ENCODE measurements around the gene REC8. TPM values are rescaled to one million over a fixed set of nuclear protein-coding genes. Genes with fewer than 3 reads are reported as not detected.
A peak's percentile ranks its signal among the peaks of the same experiment; 100 is the strongest.

REC8 gene
- total RNA-seq, 3 donors from 2014 or later: 14.9 to 17.0 (median 16.8) TPM

DNA sequence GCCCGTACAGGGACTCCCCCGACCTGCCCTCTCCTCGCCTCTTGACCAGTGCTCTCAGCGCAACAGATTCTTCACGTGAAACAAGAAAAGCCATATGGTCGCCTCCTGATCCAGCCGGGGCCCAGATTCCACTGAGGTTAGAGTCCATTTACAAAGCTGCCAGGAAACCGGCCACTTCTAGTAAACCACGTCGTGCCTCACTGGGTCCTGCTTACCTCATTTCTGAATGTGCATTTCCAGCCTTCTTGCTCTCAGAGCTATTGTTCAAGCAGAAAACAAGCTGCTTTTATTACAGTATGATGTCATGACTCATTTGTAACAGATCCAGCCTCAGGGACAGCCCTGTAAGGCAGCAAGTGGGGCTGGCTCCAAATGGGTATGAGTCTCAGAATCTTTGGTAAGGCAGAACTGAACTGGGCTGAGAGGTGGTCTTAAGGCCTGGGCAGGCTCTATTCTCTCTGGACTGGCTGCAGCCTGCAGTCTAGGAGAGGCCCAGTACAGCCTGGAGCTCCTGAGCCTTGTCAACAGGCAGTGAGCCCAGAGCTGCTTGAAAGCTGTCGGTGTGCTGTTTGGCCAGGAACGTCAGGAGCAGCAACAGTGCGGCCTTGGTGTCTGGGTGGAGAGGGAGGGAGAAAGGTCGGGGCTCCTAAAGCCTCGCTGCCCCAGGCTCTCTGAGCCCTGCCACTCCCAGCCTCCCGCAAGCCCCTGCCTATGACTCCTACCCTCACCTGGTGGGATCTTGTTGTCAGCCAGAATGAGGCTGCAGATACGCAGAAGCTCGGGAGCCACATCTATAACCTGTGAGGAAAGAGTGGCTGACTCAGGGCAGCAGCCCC, 8.3 kb downstream of the REC8 start:
- no peaks in the 10 kb centered on the region for H3K9me3 ChIP-seq
- no peak overlapping the region for H3K4me3 ChIP-seq
- peak; percentile 5 for ATAC-seq
- H3K36me3 ChIP-seq (ENCODE audit: low read depth): no peaks in the 10 kb centered on the region
- TF ChIP-seq, protein P1, sequence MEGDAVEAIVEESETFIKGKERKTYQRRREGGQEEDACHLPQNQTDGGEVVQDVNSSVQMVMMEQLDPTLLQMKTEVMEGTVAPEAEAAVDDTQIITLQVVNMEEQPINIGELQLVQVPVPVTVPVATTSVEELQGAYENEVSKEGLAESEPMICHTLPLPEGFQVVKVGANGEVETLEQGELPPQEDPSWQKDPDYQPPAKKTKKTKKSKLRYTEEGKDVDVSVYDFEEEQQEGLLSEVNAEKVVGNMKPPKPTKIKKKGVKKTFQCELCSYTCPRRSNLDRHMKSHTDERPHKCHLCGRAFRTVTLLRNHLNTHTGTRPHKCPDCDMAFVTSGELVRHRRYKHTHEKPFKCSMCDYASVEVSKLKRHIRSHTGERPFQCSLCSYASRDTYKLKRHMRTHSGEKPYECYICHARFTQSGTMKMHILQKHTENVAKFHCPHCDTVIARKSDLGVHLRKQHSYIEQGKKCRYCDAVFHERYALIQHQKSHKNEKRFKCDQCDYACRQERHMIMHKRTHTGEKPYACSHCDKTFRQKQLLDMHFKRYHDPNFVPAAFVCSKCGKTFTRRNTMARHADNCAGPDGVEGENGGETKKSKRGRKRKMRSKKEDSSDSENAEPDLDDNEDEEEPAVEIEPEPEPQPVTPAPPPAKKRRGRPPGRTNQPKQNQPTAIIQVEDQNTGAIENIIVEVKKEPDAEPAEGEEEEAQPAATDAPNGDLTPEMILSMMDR (IDR thresholded peaks at IDR 0.05): no peak
- H3K4me1 ChIP-seq (ENCODE audit: low read depth): no peaks in the 10 kb centered on the region
- no peak for DNase-seq
- intact Hi-C loops (cut with DNase I, micrococcal nuclease): no loop called here

DNA sequence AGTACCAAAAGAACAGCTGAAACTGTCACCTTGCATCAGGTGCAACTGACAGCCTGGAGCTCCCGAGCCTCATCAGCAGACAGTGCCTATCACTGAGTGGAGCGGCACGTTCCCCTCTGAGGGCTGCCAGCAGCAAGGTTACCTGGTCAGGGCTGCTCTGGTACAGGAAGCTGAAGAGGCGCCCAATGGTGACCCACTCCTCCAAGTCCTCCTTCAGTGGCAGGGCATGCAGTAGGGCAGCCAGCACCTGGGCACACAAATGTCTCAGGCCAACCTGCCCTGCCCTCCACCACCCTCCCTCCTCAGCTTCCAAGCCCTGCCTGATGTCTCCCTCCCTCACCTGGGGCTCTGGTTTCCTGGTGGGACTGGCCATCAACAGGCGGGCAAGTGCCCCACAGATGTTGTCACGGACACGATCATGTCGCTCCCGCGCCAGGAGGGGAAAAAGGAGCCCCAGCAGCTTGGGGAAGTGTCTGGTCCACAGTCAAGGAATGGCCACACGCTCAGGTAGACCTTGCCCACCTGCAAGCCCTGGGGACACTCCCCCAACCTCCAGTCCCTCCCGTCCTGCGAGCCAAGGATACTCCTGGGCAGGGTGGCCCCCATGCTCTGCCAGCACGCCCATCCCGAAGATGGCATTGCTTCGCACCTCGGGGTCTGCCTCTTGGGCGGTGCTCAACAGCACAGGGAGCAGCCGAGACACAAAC, 9.6 kb downstream of the REC8 start:
- H3K36me3 ChIP-seq (ENCODE audit: low read depth): no peaks in the 10 kb centered on the region
- H3K4me3 ChIP-seq: no peak overlapping the region
- intact Hi-C loops (cut with DNase I, micrococcal nuclease): no loop called here
- TF ChIP-seq, protein P1 (IDR thresholded peaks at IDR 0.05): no peak
- H3K9me3 ChIP-seq: no peaks in the 10 kb centered on the region
- no peak for DNase-seq
- H3K4me1 ChIP-seq (ENCODE audit: low read depth): no peaks in the 10 kb centered on the region
- ATAC-seq: no peak

DNA sequence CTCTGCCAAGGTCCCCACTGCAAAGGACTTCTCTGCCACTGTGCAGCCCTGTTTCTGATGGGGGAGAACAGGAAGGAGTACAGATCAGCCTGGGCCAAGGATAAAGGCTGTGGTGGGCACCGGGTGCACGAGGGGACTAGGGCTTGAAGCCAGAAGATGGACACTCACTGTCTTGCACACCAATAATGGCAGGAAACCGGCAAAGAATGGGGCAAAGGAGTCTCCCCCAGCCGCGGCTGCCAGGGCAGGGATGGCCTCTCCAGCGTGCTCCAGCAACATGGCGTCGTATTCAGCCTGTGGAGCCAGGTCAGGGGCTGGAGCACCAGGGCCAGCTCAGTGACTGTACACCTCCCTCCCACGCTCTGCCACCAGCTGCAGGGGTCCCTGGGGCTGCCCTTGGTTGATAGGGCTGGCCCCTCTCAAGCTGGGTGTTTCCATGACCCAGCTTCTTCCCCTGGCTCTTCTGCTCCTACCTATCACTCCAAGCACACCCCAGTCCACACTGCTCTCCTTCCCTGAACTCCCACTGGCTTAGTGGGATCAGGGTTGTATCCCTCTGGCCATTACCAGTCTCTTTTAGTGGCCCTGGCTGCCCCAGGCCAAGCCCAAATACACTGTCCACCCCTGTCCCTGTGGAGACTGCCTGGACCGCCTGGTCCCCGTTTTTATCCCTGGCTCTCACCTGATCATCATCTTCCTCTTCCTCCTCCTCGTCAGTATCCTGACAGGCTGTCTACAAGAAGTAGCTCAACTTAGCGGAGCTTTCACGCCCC, 10.4 kb downstream of the REC8 start:
- intact Hi-C loops (cut with DNase I, micrococcal nuclease): no loop called here
- ATAC-seq (no peak), DNase-seq (no peak)
- Histone ChIP-seq H3K4me3 (no peak overlapping the region), H3K9me3 (no peaks in the 10 kb centered on the region), H3K36me3 (ENCODE audit: low read depth) (no peaks in the 10 kb centered on the region), H3K4me1 (ENCODE audit: low read depth) (no peaks in the 10 kb centered on the region)
- TF ChIP-seq, protein P1 (IDR thresholded peaks at IDR 0.05): no peak

DNA sequence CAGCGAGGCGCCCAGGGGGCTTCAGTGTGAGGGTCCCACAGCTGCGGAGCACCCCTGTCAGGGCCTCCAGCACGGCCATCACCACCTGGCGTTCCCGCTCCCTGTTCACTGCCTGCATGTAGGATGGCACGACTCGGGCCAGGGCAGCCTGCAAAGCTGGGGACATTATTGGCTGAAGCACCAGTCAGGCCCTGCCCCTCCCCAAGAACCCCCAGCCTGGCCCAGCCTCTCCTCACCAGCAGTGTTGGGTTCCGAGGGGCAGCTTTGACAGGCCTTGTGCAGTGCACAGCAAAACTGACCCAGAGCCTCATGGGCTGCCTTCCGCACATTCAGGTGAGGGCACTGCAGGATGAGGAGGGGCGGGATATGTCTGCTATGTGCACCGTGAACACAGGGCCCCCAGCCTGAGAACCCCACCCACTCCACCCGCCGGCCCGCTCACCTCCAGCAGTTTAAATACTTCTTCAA, 11.2 kb downstream of the REC8 start:
- ATAC-seq: no peak
- intact Hi-C loops (cut with DNase I, micrococcal nuclease): no loop called here
- TF ChIP-seq, protein P1 (IDR thresholded peaks at IDR 0.05): no peak
- H3K36me3 ChIP-seq (ENCODE audit: low read depth): no peaks in the 10 kb centered on the region
- DNase-seq: no peak
- no peaks in the 10 kb centered on the region for H3K9me3 ChIP-seq
- H3K4me3 ChIP-seq: no peak overlapping the region
- peaks cover 6% of the 10 kb centered on the region for H3K4me1 ChIP-seq (ENCODE audit: low read depth)

DNA sequence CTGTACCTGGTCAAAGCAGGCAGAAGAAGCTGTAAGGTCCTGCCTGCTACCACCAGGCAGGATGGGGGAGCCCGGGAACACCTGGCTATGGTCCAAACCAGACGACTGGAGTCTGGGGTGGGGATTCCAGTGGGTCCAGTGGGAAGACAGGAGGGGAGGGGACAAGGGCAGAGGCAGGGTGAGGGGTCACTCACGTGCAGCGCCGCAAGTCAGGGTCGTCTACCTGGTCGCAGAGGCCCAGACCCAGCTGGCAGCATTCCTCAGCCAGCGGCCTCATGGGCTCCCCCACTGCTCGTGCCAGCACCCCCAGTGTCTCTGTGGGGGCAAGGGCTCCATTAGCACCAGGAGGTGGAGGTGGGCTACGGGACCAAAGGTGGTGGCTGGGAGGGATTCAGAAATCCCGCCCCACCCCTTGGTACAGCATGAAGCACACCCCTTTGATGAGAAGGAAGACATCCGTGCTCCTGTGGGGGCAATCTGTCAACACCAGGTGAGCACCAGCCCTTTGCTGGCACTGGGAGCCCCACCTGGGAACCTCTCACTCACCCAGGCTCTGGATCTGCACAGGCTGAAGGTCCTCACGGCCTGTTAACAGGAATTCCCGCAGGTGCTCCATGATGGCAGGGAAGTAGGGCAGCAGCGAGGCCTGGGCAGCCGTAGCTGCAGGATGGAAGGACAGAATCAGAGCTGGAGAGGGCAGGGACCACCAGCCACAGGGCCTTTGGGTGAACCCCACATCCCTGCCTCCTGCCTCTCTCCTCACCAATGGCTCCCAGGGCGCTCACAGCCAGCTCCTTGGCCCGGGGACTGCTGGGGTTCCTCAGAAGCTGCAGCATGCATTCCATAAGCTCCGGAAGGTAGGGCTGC, 12.5 kb downstream of the REC8 start:
- Histone ChIP-seq H3K9me3 (no peaks in the 10 kb centered on the region), H3K36me3 (ENCODE audit: low read depth) (no peaks in the 10 kb centered on the region), H3K4me1 (ENCODE audit: low read depth) (peaks cover 7% of the 10 kb centered on the region), H3K4me3 (no peak overlapping the region)
- ATAC-seq (no peak), DNase-seq (no peak)
- intact Hi-C loops (cut with DNase I, micrococcal nuclease): no loop called here
- TF ChIP-seq, protein P1 (IDR thresholded peaks at IDR 0.05): no peak
